ENCODE measurements around the gene RPAP2.
"Not testable (repeated sequence)": the region's sequence is repeated elsewhere in the genome, so short reads cannot be mapped to it uniquely, and the experiment has no call there.

RPAP2 gene

DNA sequence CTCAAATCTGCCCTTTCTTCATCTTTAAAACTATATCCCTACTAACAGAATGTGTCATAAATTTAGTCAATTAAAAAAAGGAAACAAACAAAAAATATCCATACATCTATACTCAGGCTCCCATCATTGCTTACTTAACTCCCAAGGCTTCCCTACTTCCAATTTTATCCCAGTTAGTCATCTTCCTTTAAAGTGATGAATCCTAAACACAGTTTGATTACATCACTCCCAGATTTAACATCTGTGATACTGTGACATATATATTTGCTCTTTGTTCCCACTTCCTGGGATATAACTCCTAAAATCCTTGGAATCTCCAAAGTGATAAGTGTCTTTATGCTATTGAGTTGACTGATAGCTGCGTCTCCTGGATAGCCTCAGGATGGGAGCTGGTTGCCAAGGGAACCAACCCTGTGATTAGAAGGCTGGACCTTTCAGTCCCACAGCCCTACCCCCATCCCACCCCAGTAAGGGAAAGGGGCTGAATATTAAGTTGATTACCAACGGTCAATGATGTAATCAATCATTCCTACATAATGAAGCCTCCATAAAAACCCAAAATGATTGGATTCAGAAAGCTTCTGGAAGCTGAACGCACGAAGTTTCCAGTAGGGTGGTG lies 21.6 kb upstream of the RPAP2 start:
- TF ChIP-seq, protein P1, sequence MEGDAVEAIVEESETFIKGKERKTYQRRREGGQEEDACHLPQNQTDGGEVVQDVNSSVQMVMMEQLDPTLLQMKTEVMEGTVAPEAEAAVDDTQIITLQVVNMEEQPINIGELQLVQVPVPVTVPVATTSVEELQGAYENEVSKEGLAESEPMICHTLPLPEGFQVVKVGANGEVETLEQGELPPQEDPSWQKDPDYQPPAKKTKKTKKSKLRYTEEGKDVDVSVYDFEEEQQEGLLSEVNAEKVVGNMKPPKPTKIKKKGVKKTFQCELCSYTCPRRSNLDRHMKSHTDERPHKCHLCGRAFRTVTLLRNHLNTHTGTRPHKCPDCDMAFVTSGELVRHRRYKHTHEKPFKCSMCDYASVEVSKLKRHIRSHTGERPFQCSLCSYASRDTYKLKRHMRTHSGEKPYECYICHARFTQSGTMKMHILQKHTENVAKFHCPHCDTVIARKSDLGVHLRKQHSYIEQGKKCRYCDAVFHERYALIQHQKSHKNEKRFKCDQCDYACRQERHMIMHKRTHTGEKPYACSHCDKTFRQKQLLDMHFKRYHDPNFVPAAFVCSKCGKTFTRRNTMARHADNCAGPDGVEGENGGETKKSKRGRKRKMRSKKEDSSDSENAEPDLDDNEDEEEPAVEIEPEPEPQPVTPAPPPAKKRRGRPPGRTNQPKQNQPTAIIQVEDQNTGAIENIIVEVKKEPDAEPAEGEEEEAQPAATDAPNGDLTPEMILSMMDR (IDR thresholded peaks at IDR 0.05; ENCODE audit: low read depth, low read length), result no peak

DNA sequence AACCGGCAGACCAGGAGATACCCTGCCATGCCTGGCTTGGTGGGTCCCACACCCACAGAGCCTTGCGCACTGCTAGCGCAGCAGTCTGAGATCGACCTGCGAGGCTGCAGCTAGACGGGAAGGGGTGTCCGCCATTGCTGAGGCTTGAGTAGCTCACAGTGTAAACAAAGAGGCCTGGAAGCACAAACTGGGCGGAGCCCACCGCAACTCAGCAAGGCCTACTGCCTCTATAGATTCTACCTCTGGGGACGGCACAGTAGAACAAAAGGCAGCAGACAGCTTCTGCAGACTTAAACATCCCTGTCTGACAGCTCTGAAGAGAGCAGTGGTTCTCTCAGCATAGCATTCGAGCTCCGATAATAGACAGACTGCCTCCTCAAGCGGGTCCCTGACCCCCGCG lies 19.1 kb upstream of the RPAP2 start:
- DNase-seq (ENCODE audit: extremely low read depth, low read depth), result not testable (repeated sequence)

More for the DNA sequence above, 21.6 kb upstream of the RPAP2 start:
- DNase-seq (ENCODE audit: extremely low read depth, low read depth), result no peak

DNA sequence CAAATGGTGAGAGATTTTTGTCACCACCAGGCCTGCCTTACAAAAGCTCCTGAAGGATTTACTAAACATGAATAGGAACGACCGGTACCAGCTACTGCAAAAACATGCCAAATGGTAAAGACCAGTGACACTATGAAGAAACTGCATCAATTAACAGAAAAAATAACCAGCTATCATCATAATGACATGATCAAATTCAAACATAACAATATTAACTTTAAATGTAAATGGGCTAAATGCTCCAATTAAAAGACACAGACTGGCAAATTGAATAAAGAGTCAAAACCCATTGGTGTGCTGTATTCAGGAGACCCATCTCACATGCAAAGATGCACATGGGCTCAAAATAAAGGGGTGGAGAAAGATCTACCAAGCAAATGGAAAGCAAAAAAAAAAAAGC lies 17.4 kb upstream of the RPAP2 start:
- not testable (repeated sequence) for DNase-seq (ENCODE audit: extremely low read depth, low read depth)

DNA sequence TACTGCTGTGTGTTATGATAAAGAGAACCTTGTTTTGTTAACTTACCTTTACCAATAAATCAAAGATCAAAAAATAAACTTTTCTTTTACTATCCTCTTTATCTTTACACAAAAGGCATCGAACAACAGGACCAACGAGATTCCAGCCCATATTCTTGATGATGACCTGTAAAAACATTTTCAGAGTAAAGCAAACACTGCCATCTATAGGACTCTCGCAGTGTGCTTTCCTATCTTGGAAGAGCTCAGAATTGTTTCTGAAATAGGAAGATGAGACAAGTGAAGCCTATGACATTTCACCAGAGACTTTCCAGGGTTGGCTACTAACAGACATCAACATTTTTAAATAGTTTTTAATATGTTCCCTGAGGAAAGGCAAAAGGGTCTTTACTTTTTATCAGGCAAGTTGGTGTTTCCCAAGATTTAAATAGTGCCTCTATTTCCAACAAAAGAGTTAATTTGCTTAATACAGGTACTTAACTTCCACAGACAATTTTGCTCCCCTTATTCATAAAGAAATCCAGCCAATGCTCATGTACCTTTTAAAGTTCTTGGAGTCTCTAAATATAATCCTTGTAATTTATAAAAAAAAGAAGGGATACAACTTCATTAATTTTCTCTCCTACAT lies 7.4 kb upstream of the RPAP2 start:
- TF ChIP-seq, protein P1 (IDR thresholded peaks at IDR 0.05; ENCODE audit: low read depth, low read length), result peak; percentile 80
- peak; percentile 22 for DNase-seq (ENCODE audit: extremely low read depth, low read depth)

DNA sequence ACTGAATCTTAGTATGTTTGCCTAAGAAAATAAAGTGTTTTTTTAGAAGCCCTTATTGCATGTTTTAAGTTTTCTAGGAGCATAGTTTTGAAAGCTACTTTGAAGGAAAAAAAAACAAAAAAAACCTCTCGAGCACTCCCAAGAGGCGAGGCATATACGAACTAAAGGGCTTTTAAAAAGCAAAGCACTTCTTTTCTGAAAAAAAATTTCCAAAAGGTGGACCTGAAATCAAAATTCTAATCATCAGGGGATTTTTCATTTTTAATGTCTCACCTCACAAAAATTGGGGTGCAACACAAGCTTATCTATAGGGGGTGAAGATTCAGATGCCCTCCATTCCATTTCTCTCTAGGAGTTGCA lies 666 bp upstream of the RPAP2 start:
- TF ChIP-seq, protein P1 (IDR thresholded peaks at IDR 0.05; ENCODE audit: low read depth, low read length), result no peak; the same call in 1 of the 2 replicates
- no peak for DNase-seq (ENCODE audit: extremely low read depth, low read depth)

DNA sequence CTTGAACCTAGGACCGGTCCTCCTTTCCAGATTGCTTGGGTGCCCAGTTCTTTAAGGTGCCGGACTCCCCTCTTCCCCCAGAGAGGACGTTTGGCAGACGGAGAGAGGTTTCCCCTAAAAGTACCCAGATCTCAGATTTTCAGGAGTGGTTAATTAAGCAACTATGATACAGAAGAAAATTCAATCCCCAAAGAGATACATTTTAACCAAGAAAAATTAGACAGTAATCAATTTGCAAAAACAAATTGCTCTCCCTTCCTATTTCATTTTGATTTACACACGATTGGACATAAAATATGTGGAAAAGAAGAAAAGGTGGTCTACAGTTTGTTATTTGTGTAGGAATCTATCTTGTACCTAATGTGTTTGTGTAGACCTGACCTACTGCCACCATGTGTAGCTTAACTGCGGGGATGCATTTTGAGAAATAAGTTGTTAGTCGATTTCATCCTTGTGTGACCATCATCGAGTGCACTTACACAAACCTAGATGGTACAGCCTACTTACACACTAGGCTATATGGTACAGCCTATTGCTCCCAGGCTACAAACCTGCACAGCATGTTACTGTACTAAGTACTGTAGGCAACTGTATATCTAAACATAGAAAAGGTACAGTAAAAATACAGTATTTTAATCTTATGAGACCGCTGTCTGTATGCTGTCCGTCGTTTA lies 755 bp downstream of the RPAP2 start:
- DNase-seq (ENCODE audit: extremely low read depth, low read depth), result no peak
- TF ChIP-seq, protein P1 (IDR thresholded peaks at IDR 0.05; ENCODE audit: low read depth, low read length), result no peak

DNA sequence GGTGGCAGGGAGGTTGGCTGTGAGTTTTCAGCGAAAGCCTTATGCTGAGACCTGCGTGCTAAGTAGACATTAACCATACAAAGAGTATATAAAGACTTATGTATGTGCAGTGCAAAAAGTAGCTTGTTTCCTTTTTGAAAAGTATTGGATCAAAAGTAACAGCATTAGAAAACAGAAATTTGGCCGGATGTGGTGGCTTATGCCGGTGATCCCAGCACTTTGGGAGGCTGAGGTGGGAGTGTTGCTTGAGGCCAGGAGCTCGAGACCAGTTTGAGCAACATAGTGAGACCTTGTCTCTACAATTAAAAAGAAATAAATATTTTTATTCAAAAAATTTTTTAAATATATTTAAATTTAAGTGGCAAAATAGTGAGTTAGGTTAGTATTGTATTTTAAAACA lies 2.2 kb downstream of the RPAP2 start:
- DNase-seq (ENCODE audit: extremely low read depth, low read depth), result no peak
- TF ChIP-seq, protein P1 (IDR thresholded peaks at IDR 0.05; ENCODE audit: low read depth, low read length), result no peak

DNA sequence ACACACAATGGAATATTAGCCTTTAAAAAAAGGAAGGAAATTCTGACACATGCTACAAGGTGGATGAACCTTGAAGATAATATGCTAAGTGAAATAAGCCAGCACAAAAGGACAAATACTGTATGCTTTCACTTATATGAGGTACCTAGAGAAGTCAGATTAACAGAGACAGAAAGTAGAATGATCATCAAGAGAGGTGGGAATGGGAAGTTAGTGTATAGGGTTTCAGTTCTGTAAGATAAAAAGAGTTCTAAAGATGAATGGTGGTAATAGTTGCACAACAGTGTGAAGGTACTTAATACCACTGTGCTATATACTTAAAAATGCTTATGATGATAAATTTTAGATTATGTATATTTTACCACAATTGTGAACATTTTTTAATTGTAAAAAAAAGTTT lies 7.2 kb downstream of the RPAP2 start:
- no peak for DNase-seq (ENCODE audit: extremely low read depth, low read depth)
- TF ChIP-seq, protein P1 (IDR thresholded peaks at IDR 0.05; ENCODE audit: low read depth, low read length), result no peak

Measured in AG09319 (cell line).